ENCODE data around the gene SERTAD4.

DNA sequence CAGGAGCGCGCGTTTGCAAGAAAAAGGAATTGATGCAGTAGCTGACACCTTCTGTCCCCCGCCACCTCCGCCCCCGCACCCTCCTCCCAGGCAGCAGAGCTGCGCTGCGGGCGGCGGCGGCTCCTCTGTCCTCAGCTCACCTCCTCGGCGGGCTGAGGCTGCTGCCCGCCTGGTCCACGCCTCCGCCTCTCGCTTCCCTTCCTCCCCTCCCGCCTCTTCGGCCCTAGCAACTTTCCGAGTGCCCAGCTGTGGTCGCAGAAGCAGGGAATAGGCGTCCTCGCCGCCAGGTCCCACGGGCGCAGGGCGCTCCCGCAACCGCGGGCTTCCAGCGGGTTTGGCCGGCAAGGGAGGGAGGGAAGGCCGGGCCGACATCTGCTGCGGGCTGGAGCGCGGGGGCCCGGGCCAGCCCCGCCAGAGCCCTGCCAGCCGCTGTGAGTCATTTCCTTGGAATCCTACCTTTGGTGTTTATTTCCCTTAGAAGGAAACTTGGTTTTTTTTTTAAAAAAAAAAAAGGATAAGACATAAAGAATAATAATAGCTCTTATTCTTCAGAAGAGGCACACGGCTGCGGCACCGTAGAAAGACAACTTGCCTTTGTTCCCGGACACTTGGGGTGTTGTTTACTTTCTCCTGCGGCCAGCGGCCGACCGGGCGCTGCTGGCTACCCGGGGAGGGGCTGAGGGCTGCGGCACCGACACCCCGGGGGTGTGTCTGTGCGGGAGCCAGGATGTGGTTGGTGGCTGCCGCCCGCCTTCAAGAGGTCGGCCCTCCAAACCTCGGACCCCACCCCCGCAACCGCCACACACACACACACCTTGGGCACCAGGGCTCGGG lies 1.1 kb downstream of the SERTAD4 start:
- TF ChIP-seq CEBPB (IDR thresholded peaks at IDR 0.05) (no peak), NFIC (IDR thresholded peaks at IDR 0.05) (no peak), FOXM1 (IDR thresholded peaks at IDR 0.05; ENCODE audit: borderline replicate concordance, low read depth) (no peak)
- TF ChIP-seq, protein P1, sequence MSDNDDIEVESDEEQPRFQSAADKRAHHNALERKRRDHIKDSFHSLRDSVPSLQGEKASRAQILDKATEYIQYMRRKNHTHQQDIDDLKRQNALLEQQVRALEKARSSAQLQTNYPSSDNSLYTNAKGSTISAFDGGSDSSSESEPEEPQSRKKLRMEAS (IDR thresholded peaks at IDR 0.05), result peak; percentile 33; the same call in 1 of the 2 replicates
